SIG-M5 treated with dmso at 0.1 percent for 504 hours (cell line): ENCODE data around the gene BRCA1.
"Not testable (repeated sequence)": the region's sequence is repeated elsewhere in the genome, so short reads cannot be mapped to it uniquely, and the experiment has no call there.

Experiments
- DNase-seq: peaks from one replicate; lab custom pipeline; 2025; ENCODE audit not compliant: unreplicated experiment; lab: John Stamatoyannopoulos, UW

Gene BRCA1

DNA sequence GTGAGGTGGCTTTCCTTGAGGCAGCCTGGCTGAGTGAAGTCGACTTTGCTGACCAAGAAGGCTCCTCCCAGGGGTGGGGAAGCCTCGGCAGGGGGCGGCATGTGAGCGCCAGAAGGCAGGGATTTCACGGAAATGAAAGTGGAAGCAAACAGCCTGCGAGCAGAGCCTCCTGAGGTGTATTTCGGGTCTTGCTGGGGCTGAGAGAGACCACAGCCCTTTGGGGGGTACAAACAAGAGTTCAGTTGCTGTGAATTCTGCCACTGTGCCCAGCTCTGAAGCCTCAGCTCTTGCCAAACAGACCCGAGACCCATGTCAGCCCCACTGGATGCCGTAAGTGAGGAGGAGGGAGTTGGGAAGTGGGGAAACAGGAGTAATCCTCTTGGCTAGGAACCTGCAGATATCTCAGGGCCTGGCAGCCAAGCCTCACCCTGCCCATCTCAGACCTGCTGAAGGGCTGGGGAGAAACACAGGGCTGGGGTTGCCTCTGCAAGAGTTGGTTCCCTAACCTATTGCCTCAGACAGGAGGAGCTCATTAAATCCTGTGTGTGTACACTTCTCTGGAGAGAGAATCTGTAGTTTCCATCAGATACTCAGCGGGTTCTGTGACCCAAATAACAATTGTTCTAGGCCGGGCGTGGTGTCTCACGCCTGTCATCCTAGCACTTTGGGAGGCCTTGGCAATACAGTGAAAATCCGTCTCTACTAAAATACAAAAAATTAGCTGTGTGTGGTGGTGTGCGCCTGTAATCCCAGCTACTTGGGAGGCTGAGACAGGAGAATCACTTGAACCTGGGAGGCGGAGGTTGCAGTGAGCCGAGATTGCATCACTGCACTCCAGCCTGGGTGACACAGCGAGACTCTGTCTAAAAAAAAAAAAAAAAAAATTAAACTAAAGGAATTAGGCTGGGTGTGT is 118.3 kb downstream of the BRCA1 start, which contains the start of gene IFI35:
Gene IFI35, plus strand, starts transcription at position 146 of the 913 bp plus-strand sequence. Its CDS starts 164 bp downstream, at position 310.
- peak; percentile 88 for DNase-seq

DNA sequence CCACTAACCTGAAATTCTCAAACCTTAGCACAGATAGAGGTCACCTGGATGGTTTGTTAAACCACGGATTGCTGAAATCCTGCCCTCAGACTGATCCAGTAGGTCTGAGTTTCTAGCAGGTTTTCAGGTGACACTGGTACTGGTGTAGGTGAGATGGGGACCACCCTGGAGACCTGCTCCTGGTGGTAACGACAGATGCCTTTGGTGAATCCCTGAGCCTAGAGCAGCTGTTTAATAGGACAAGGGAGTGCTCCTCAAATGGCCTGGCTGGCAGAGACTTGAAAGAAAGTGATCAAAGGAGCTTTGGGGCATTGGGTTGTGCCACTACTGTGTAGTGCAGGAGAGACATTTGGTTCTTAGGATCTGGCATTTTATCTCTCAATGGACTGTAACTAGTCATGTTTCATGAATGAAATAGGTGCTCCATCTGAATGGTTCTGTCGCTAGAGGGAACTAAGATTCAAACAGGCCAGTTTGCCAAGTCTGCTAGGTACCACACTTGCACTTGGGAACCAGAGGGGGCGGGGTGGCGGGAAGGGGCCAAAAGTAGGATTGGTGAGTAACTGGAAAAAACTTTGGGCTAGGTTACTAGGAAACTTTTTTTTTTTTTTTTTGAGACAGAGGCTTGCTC is 121.5 kb downstream of the BRCA1 start:
- DNase-seq = no peak

- not testable (repeated sequence) for DNase-seq
Observed at GRCh38 chr17:43000894-43001293, 124.3 kb downstream of the BRCA1 start.

DNA sequence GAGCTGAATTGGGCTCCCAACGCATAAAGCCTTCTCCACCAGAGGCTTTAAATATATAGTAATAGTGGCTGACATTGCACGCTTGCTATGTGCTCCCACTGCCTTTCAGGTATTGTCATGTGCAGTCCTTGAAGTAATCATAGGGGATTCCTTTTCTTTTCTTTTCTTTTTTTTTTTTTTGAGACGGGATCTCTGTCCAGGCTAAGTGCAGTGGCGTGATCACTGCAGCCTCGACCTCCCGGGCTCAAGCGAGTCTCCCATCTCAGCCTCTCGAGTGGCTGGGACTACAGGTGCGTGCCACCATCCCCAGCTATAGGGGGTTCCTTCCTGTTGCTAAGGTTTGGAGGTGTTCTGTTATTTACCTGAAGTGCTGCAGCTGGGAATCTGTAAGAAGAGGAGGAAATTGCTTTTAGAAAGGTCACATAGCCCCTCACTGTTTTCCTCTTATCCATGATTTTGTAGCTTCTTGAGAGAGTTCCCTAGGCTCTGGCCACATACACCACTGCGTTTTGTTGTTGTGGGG is 126.1 kb downstream of the BRCA1 start:
- DNase-seq = no peak

DNA sequence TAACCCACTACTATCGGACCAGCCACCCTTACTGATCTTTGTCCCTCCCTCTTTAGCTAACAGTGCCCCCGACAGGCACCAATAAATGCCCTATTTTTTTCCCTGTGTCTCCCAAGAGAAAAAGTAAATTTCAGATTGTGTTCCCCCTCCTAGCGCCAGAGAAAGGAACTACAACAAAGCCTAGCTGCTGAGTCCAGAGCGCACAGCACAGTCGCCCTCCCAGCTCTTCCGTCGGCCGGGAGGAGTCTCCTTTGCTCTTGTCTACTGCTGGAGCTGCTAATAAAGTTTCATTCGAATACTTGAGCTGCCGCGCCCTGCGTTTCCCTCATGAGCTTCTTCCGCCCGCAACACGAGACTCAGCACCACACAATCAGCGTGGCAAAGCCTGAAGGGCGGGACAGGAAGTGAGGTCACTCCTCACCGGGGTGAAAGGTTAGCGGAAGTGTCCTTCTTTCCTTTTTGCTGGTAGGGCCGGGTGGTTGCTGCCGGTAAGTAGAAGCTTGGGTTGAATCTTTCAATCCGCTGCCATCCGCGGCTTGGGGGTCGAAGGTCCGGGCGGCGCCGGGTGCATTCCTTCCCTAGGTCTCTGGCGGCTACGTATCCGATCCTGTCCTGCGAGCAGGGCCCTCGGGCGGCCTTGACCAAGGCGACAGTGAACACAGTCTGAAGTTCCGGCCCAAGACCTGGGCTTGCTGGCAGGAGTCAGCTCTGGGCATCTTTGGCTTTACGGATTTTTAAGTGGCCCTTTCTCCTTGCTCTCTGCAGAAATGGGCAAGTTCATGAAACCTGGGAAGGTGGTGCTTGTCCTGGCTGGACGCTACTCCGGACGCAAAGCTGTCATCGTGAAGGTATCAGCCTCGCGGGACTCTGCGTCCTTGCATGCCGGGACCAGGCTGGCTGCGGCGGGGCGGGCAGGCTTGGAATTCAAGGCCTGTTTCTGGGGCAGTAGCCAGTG is 126.9 kb downstream of the BRCA1 start, which contains the start of gene RPL27:
Gene RPL27, plus strand, starts transcription at position 436 of the 955 bp plus-strand sequence. Its CDS starts 332 bp downstream, at position 768.
- peak; percentile 100 for DNase-seq

- no peak for DNase-seq
Observed at GRCh38 chr17:42997390-42997983, 127.7 kb downstream of the BRCA1 start.
